ENCODE measurements around the gene CAND1.

Gene CAND1

GRCh38 chr12:67357376-67358125, 88.4 kb downstream of the CAND1 start:
- TF ChIP-seq, protein P1, sequence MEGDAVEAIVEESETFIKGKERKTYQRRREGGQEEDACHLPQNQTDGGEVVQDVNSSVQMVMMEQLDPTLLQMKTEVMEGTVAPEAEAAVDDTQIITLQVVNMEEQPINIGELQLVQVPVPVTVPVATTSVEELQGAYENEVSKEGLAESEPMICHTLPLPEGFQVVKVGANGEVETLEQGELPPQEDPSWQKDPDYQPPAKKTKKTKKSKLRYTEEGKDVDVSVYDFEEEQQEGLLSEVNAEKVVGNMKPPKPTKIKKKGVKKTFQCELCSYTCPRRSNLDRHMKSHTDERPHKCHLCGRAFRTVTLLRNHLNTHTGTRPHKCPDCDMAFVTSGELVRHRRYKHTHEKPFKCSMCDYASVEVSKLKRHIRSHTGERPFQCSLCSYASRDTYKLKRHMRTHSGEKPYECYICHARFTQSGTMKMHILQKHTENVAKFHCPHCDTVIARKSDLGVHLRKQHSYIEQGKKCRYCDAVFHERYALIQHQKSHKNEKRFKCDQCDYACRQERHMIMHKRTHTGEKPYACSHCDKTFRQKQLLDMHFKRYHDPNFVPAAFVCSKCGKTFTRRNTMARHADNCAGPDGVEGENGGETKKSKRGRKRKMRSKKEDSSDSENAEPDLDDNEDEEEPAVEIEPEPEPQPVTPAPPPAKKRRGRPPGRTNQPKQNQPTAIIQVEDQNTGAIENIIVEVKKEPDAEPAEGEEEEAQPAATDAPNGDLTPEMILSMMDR (IDR thresholded peaks at IDR 0.05; ENCODE audit: insufficient read depth, low read depth, low read length, missing control alignments): no peak
- H3K4me3 ChIP-seq (ENCODE audit: low read depth, low read length): no peak overlapping the region
- no peak for DNase-seq (ENCODE audit: low read depth)

GRCh38 chr12:67358781-67359338, 89.7 kb downstream of the CAND1 start:
- TF ChIP-seq, protein P1 (IDR thresholded peaks at IDR 0.05; ENCODE audit: insufficient read depth, low read depth, low read length, missing control alignments): no peak
- no peak overlapping the region for H3K4me3 ChIP-seq (ENCODE audit: low read depth, low read length)
- DNase-seq (ENCODE audit: low read depth): no peak

DNA sequence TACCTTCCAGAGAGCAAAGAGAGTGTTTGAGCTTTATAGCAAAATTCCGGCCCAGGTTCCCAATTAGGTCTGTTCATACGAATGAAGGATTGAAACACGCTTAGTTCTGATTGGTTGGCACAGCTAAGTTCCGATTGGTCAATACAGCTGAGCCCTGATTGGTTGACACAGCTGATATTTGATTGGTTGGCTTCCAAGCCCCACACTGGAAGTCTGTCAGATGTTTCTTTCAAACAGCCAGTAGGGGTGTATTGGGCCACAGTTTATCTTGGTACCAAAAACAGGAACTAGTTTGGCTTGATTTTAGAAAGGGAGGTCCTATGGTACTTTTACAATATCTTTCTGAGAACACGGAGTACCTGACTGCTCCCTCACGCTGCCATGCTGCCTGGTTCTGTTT, 93.4 kb downstream of the CAND1 start:
- no peak overlapping the region for H3K4me3 ChIP-seq (ENCODE audit: low read depth, low read length)
- TF ChIP-seq, protein P1 (IDR thresholded peaks at IDR 0.05; ENCODE audit: insufficient read depth, low read depth, low read length, missing control alignments): no peak
- DNase-seq (ENCODE audit: low read depth): peak; percentile 8

- TF ChIP-seq, protein P1 (IDR thresholded peaks at IDR 0.05; ENCODE audit: insufficient read depth, low read depth, low read length, missing control alignments): no peak
- H3K4me3 ChIP-seq (ENCODE audit: low read depth, low read length): no peak overlapping the region
- DNase-seq (ENCODE audit: low read depth): no peak
These were observed 95.1 kb downstream of the CAND1 start for GRCh38 chr12:67364228-67364627.

- H3K4me3 ChIP-seq (ENCODE audit: low read depth, low read length): no peak overlapping the region
- TF ChIP-seq, protein P1 (IDR thresholded peaks at IDR 0.05; ENCODE audit: insufficient read depth, low read depth, low read length, missing control alignments): no peak
- no peak for DNase-seq (ENCODE audit: low read depth)
These were observed 96.0 kb downstream of the CAND1 start for GRCh38 chr12:67365131-67365530.

- TF ChIP-seq, protein P1 (IDR thresholded peaks at IDR 0.05; ENCODE audit: insufficient read depth, low read depth, low read length, missing control alignments): no peak
- H3K4me3 ChIP-seq (ENCODE audit: low read depth, low read length): no peak overlapping the region
- peak; percentile 11 for DNase-seq (ENCODE audit: low read depth)
These were observed 98.7 kb downstream of the CAND1 start for GRCh38 chr12:67367843-67368242.

All from GM12865 (cell line).